H9 (cell line): ENCODE measurements around the gene MYO1D. TPM values are rescaled to one million over a fixed set of nuclear protein-coding genes. Genes with fewer than 3 reads are reported as not detected.

Experiments used
- DNase-seq: peaks from one replicate; pipeline ENCODE4 v3.0.0-alpha.2; 2017
- H2AFZ ChIP-seq: one replicate; pipeline ENCODE4 v1.6.1; 2013; ENCODE audit warnings: mild to moderate bottlenecking, low read length, control low read depth, moderate library complexity
- H2AK5ac ChIP-seq: 2 replicates; pipeline ENCODE4 v1.6.1; 2013; ENCODE audit warnings: low read length, control low read depth, mixed read lengths; ENCODE audit not compliant: insufficient read length
- H2BK120ac ChIP-seq: one replicate; pipeline ENCODE4 v1.6.1; 2013; ENCODE audit warnings: low read depth, mild to moderate bottlenecking, low read length, control low read depth, inconsistent platforms; ENCODE audit not compliant: poor library complexity, severe bottlenecking
- H2BK12ac ChIP-seq: 2 replicates; pipeline ENCODE4 v1.6.1; 2013; ENCODE audit warnings: low read length, control low read depth, mixed read lengths, low read depth; ENCODE audit not compliant: insufficient read length
- H2BK15ac ChIP-seq: 2 replicates; pipeline ENCODE4 v1.6.1; 2013; ENCODE audit warnings: low read depth, low read length, control low read depth
- H2BK20ac ChIP-seq: one replicate; pipeline ENCODE4 v1.6.1; 2013; ENCODE audit warnings: low read depth, mild to moderate bottlenecking, low read length, control low read depth, inconsistent platforms; ENCODE audit not compliant: poor library complexity, severe bottlenecking
- H2BK5ac ChIP-seq: 2 replicates; pipeline ENCODE4 v1.6.1; 2013; ENCODE audit warnings: low read length, control low read depth, mixed read lengths; ENCODE audit not compliant: insufficient read length
- H3K14ac ChIP-seq: 2 replicates; pipeline ENCODE4 v1.6.1; 2013; ENCODE audit warnings: low read length, control low read depth; ENCODE audit not compliant: insufficient read depth
- H3K18ac ChIP-seq: 2 replicates; pipeline ENCODE4 v1.6.1; 2013; ENCODE audit warnings: low read depth, mild to moderate bottlenecking, mixed read lengths, low read length, control low read depth; ENCODE audit not compliant: insufficient read length
- H3K23ac ChIP-seq: 2 replicates; pipeline ENCODE4 v1.6.1; 2013; ENCODE audit warnings: low read length, control low read depth, mixed read lengths, low read depth; ENCODE audit not compliant: insufficient read length
- H3K23me2 ChIP-seq: 2 replicates; pipeline ENCODE4 v1.6.1; 2013; ENCODE audit warnings: low read depth, mild to moderate bottlenecking, mixed read lengths, low read length, control low read depth; ENCODE audit not compliant: insufficient read length, poor library complexity, severe bottlenecking
- H3K27ac ChIP-seq: 2 replicates; pipeline ENCODE4 v1.5.1; 2013; ENCODE audit warnings: low read length, control low read depth, mixed read lengths, low read depth; ENCODE audit not compliant: insufficient read length
- H3K27me3 ChIP-seq: 2 replicates; pipeline ENCODE4 v1.6.1; 2013; ENCODE audit warnings: low read length, control low read depth, inconsistent platforms; ENCODE audit not compliant: insufficient read depth
- H3K4ac ChIP-seq: 2 replicates; pipeline ENCODE4 v1.6.1; 2013; ENCODE audit warnings: low read depth, mild to moderate bottlenecking, control low read depth, inconsistent platforms, low read length, moderate library complexity
- H3K4me1 ChIP-seq: 2 replicates; pipeline ENCODE4 v1.6.1; 2013; ENCODE audit warnings: low read length, control low read depth, inconsistent platforms; ENCODE audit not compliant: insufficient read depth
- H3K4me2 ChIP-seq: 2 replicates; pipeline ENCODE4 v1.6.1; 2013; ENCODE audit warnings: low read length, control low read depth, mixed read lengths; ENCODE audit not compliant: insufficient read length, insufficient read depth
- H3K56ac ChIP-seq: 2 replicates; pipeline ENCODE4 v1.6.1; 2013; ENCODE audit warnings: low read depth, mild to moderate bottlenecking, mixed read lengths, low read length, control low read depth; ENCODE audit not compliant: insufficient read length
- H3K79me1 ChIP-seq: 2 replicates; pipeline ENCODE4 v1.6.1; 2013; ENCODE audit warnings: low read depth, mild to moderate bottlenecking, moderate library complexity, low read length, control low read depth, inconsistent platforms; ENCODE audit not compliant: insufficient read depth, poor library complexity, severe bottlenecking
- H3K79me2 ChIP-seq: 2 replicates; pipeline ENCODE4 v1.6.1; 2013; ENCODE audit warnings: low read length, control low read depth, inconsistent platforms; ENCODE audit not compliant: insufficient read depth
- H3K9ac ChIP-seq: 2 replicates; pipeline ENCODE4 v1.6.1; 2013; ENCODE audit warnings: low read length, control low read depth, mixed read lengths; ENCODE audit not compliant: insufficient read length; ENCODE audit errors: extremely low read depth
- H3K9me3 ChIP-seq: one replicate; pipeline ENCODE4 v1.6.1; 2013; ENCODE audit warnings: low read depth, low read length, inconsistent platforms; ENCODE audit not compliant: control insufficient read depth
- H3T11ph ChIP-seq: one replicate; pipeline ENCODE4 v1.6.1; 2013; ENCODE audit warnings: mild to moderate bottlenecking, low read length, control low read depth, inconsistent platforms
- H4K20me1 ChIP-seq: one replicate; pipeline ENCODE4 v1.6.1; 2013; ENCODE audit not compliant: control insufficient read depth, insufficient read length, insufficient read depth
- H4K5ac ChIP-seq: 2 replicates; pipeline ENCODE4 v1.6.1; 2013; ENCODE audit warnings: low read depth, mild to moderate bottlenecking, mixed read lengths, low read length, control low read depth; ENCODE audit not compliant: insufficient read length
- H4K8ac ChIP-seq: replicated peaks from 2 replicates; pipeline ENCODE4 v1.6.1; 2013; ENCODE audit warnings: low read length, control low read depth, mixed read lengths, low read depth; ENCODE audit not compliant: insufficient read length
- H4K91ac ChIP-seq: 2 replicates; pipeline ENCODE4 v1.6.1; 2013; ENCODE audit warnings: low read depth, mild to moderate bottlenecking, moderate library complexity, mixed read lengths, low read length, control low read depth; ENCODE audit not compliant: insufficient read length
- H3K27ac Mint-ChIP-seq, 3 experiments: 2 replicates in 2 of 3; 3 replicates in 1 of 3; pipeline ENCODE4 v1.8.0; 2020 to 2021; ENCODE audit warnings: mixed read lengths in 3 of 3, mild to moderate bottlenecking in 1 of 3, moderate library complexity in 1 of 3
- H3K27me3 Mint-ChIP-seq: 2 replicates; pipeline ENCODE4 v1.8.0; 2021; ENCODE audit warnings: low read depth, mild to moderate bottlenecking, moderate library complexity, mixed read lengths
- H3K36me3 Mint-ChIP-seq, 3 experiments: 2 replicates in 2 of 3; 3 replicates in 1 of 3; pipeline ENCODE4 v1.8.0; 2020 to 2021; ENCODE audit warnings: low read depth in 3 of 3, mixed read lengths in 3 of 3; ENCODE audit not compliant: insufficient read depth in 1 of 3
- H3K4me1 Mint-ChIP-seq, 2 experiments: 2 replicates each; pipeline ENCODE4 v1.8.0; 2020; ENCODE audit warnings: mixed read lengths in 2 of 2
- H3K4me3 Mint-ChIP-seq, 2 experiments: 2 replicates in 1 of 2; 3 replicates in 1 of 2; pipeline ENCODE4 v1.8.0; 2020 to 2021; ENCODE audit warnings: mild to moderate bottlenecking in 2 of 2, mixed read lengths in 2 of 2, moderate library complexity in 1 of 2
- H3K9me3 Mint-ChIP-seq, 2 experiments: 2 replicates in 1 of 2; 3 replicates in 1 of 2; pipeline ENCODE4 v1.8.0; 2020; ENCODE audit warnings: mild to moderate bottlenecking in 2 of 2, mixed read lengths in 2 of 2, moderate library complexity in 1 of 2
- CTCF ChIP-seq: fragments of 200-600 bp; sonication (generic); conservative IDR thresholded peaks from 3 replicates; pipeline ENCODE4 v1.8.0; 2021; ENCODE audit warnings: antibody characterized with exemption, mild to moderate bottlenecking
- WGBS: extraction: QIAGEN DNeasy Blood & Tissue Kit; methylation state at CpG from one replicate; pipeline ENCODE4 v1.1.7; 2013; ENCODE audit warnings: missing lambda C conversion rate, low lambda C conversion rate, mixed read lengths; ENCODE audit not compliant: insufficient read length; ENCODE audit errors: extremely low coverage; 5-methylcytosine and 5-hydroxymethylcytosine counted together
- total RNA-seq: library from RNA; stranded (reverse); gene quantifications from 2 replicates; pipeline ENCODE4 v1.2.1, GENCODE V29; 2021

MYO1D gene
- total RNA-seq, 1 experiment from 2014 or later = 19.0 TPM

GRCh38 chr17:32449963-32450362 lies 427.0 kb downstream of the MYO1D start:
- TF ChIP-seq CTCF = no peak
- no peak overlapping the region for H4K5ac ChIP-seq
- H4K91ac ChIP-seq = no peak overlapping the region
- H3K4me2 ChIP-seq = no peak overlapping the region
- Mint-ChIP-seq H3K4me1 (peaks cover 20 to 21% of the 10 kb centered on the region in 2 experiments), H3K4me3 (no peak overlapping the region), H3K27ac (no peak overlapping the region), H3K9me3 (no peaks in the 10 kb centered on the region), H3K36me3 (peaks cover 54 to 83% (median 73%) of the 10 kb centered on the region in 3 experiments), H3K27me3 (no peaks in the 10 kb centered on the region)
- no peak overlapping the region for H2BK15ac ChIP-seq
- H2BK12ac ChIP-seq = no peak overlapping the region
- no peak for DNase-seq
- no peak overlapping the region for H2BK5ac ChIP-seq
- no peak overlapping the region for H3K9ac ChIP-seq
- H2AFZ ChIP-seq = no peak overlapping the region
- no peak overlapping the region for H3K14ac ChIP-seq
- H3K18ac ChIP-seq = no peak overlapping the region
- H3K27ac ChIP-seq = no peak overlapping the region
- no peak overlapping the region for H3T11ph ChIP-seq
- H3K56ac ChIP-seq = no peak overlapping the region
- H3K27me3 ChIP-seq = no peaks in the 10 kb centered on the region
- H2AK5ac ChIP-seq = no peak overlapping the region
- H3K4ac ChIP-seq = no peak overlapping the region
- no peak overlapping the region for H2BK120ac ChIP-seq
- H3K23me2 ChIP-seq = peaks cover 7% of the 10 kb centered on the region
- H4K20me1 ChIP-seq = no peaks in the 10 kb centered on the region
- H3K79me1 ChIP-seq = peaks cover 11% of the 10 kb centered on the region
- WGBS = no CpG with 5 or more reads among the region's 5 CpGs
- no peaks in the 10 kb centered on the region for H3K9me3 ChIP-seq
- H2BK20ac ChIP-seq = no peak overlapping the region
- no peak overlapping the region for H4K8ac ChIP-seq
- H3K4me1 ChIP-seq = no peaks in the 10 kb centered on the region
- no peak overlapping the region for H3K23ac ChIP-seq
- H3K79me2 ChIP-seq = peaks cover 18% of the 10 kb centered on the region
